Measurements from ENCODE around the gene DIAPH2.

DIAPH2 gene

DNA sequence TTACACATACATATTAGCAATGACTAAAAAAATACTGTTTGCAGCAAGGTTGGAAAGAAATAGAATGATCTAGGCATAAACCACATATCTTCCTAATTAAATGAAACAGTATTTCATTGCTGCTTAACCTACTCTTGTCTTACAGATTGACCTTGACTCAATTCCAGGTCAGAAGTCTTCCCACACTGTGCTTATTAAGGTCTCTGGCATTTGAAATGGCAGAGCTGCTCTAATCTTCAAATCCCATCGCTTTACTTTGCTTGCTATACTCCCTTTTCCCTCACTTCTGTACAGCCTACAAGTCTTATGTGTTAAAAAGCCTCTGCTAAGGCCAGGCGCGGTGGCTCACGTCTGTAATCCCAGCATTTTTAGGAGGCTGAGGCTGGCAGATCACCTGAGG lies 623.5 kb downstream of the DIAPH2 start:
- no peak for DNase-seq (ENCODE audit: low read depth in 2 of 2)

DNA sequence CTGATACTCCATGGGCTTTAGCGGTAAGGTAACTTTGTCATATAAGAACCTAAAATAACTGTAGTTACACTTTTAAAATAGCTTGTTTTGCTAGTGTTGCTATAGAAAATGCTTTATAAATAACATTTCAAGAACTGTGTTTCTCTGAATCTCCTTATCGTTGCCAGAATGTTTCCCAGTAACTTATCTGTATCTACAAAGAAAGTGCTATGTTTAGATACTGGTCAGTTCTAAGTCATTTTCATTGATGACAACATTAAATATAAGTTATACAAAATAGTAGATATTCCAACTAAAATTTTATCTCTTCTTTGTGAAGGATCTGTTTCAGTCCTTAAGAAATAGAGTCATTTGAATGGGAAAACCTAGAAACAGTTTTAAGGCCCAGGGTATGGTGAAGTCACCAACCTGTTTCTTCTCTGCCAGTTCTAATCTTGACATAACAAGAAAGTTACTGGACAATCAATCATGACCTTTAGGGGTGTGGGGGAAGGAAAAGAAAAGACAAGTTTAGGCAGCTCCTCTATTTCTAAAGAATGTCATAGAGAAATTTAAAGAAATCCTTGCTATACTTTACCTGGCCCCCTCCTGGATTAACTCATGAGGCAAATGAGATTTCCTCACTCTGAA lies 625.0 kb downstream of the DIAPH2 start:
- no peak for DNase-seq (ENCODE audit: low read depth in 2 of 2)

DNA sequence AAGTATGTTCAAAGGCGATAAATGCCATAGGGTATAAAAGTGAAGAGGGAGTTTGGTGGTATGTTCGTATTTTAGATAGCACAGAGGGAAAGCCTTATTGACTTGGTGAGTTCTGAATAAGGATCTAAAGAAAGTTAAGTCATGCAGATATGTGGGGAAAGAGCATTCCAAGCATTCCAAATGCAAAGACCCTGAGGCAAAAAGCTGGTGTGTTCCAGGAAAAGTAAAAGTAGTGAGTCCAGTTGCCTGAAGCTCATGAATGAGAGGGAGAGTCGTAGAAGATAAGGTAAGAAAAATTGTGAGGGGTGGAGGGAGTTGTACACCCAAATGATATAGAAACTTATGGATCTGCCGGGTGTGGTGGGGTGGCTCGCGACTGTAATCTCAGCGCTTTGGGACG lies 625.7 kb downstream of the DIAPH2 start:
- no peak for DNase-seq (ENCODE audit: low read depth in 2 of 2)

DNA sequence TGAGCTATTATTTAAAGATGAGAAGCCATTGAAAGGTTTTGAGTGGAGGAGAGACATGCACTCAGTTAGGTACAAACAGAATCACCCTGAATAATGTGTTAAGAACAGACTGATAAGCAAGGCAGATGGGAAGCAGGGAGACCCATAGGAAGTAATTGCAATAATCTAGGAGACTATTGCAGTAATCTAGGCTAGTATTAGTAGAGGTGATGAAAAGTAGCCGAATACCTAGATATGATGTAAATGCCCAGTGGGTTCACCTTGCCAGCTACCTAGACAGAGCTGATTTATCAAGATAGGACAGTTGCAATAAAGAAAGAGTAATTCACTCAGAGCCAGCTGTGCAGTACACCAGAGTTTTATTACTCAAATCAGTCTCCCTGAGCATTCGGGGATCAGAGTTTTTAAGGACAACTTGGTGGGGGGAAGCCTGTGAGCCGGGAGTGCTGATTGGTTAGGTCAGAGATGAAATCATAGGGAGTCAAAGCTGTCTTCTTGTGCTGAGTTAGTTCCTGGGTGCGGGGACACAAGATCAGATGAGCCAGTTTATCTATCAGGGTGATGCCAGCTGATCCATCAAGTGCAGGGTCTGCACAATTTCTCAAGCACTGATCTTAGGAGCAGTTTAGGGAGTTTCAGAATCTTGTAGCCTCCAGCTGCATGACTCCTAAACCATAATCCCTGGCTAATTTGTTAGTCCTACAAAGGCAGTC lies 626.6 kb downstream of the DIAPH2 start:
- DNase-seq (ENCODE audit: low read depth in 2 of 2), result no peak

DNA sequence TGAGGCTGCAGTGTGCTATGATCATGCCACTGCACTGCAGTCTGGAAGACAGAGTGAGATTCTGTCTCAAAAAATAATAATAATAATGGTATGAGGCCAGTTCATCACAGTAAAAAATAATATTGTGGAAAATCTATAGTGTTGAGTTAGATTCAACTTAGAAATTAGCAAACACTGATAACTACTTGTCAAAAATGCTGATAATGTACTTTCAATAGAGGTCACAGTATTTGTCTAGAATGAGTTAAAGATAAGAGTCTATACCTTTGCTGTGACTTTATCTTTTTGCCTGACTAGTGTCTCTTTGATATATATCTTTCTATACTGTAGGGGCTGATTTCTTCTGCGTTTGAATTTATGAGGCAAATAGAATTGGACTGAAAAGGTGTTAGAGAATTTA lies 629.7 kb downstream of the DIAPH2 start:
- DNase-seq (ENCODE audit: low read depth in 2 of 2), result no peak

DNA sequence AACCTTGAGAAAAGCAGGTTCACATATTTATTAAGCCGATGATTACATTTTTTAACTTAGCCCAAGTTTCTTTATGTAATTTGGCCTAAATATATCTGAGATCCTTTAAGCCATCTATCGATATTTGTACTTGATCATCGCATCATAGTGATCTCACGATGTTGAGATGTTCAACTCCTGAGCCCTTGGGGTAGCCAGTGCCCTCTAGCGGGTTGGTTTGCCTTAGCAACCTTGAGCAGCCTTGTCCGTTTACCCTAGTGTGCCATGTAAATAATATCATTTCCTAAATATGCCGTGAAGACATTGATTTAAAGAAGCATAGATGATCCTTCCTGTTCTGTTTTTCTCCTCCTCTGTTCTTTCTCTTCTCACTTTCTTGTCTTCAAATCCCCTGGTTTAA lies 631.3 kb downstream of the DIAPH2 start:
- DNase-seq (ENCODE audit: low read depth in 2 of 2), result no peak

DNA sequence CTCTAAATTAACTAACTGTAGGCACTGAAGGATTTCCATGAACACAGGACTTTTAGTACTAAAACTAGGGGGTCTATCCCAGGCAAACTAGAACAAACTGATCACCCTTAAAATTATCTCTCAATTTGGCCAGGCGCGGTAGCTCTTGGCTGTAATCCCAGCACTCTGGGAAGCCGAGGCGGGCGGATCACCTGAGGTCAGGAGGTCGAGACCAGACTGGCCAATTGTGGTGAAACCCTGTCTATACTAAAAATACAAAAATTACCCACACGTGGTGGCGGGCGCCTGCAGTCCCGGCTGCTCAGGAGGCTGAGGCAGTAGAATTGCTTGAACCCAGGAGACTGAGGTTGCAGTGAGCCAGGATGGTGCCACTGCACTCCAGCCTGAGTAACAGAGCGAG lies 635.7 kb downstream of the DIAPH2 start:
- DNase-seq (ENCODE audit: low read depth in 2 of 2), result no peak

DNA sequence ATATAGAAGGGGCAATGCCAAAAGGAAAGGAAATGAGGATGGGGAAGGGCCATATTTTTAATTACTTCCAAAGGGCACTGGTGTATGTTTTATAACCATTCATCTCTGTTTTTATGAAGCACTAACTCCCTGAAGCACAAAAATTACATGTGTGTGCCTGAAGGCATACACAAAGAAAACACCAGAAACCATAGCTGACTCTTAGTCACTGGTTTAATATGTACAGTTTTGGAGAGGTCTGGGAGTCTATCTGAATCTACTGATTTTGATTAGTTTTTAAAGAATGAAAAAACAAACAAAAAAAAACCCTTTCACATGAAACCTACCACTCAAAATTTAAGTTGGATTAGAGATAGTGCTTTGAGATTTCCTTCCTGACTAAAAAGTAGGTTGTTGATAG lies 637.8 kb downstream of the DIAPH2 start:
- no peak for DNase-seq (ENCODE audit: low read depth in 2 of 2)

DNA sequence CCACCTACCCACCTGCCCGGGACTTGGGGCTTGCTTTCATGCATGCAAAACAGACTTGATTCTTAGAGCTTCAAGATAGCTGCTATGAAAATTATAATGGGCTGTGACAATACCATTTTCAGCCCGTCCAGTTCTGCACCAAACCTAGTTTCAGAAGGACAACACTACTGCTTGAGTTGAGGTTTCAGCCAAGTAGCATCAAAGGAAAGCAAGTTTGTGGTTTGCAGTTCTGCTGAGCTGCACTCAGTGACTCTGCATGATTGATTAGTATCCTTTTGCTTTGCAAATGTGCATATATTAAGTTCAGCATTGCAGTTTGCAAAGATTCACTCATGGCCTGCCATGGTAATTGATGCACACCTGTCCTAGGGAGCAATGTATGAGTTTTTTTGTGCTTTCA lies 641.8 kb downstream of the DIAPH2 start:
- DNase-seq (ENCODE audit: low read depth in 2 of 2), result no peak

DNA sequence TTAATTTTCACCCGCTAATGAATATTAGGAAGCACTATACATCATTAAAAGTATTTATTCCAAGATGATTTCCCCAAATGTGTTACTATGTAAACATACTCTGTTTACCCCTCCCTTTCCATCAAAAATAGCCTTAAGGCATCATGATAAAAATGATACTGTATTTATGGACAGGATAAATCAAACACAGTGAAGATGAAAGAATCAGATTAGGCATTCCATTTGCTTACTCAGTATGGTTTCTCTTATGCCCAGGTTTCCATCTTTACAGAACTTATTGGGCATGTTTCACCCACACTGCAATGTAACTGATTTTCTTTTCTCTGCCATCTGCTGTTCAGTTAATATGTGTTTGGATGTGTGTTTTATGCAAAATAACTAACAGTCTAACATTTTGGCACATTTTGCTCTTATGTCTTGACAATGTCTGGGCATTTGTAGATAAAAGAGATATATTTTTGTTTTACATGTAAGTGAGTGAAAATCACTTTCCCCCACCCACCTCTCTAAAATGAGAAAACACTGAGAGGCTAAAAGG lies 644.3 kb downstream of the DIAPH2 start:
- DNase-seq (ENCODE audit: low read depth in 2 of 2), result no peak

DNA sequence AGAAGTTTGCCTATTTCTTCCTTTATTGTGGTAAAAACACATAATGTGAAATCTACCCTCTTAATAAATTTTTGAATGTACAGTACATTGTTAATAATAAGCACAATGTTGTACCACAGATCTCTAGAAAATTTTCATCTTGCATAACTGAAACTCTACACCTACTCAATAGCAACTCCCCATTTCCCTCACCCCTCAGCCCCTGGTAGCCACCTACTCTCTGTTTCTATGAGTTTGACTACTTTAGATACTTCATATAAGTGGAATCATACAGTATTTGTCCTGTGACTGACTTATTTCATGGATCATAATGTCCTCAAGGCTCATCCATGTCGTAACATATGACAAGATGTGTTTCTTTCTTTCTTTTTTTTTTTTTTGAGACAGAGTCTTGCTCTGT lies 645.5 kb downstream of the DIAPH2 start:
- DNase-seq (ENCODE audit: low read depth in 2 of 2), result no peak

DNA sequence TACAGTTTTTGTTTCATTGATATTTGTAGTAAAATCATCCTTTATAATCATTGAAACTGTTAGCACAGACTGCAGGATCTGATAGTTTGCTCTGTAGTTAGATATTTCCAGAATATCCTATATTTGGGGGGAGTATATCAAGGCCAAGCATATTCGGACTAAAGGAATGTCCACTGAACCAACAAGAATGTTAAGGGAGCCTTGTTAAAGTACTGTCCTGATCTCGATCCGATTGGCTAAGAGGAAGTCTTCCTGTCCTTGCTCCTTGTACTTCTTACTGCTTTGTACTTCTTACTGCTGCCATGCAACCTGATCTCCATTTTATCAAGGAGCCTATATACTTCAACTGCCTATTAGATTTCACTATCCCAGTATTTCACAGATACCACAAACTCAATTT lies 648.3 kb downstream of the DIAPH2 start:
- no peak for DNase-seq (ENCODE audit: low read depth in 2 of 2)

DNA sequence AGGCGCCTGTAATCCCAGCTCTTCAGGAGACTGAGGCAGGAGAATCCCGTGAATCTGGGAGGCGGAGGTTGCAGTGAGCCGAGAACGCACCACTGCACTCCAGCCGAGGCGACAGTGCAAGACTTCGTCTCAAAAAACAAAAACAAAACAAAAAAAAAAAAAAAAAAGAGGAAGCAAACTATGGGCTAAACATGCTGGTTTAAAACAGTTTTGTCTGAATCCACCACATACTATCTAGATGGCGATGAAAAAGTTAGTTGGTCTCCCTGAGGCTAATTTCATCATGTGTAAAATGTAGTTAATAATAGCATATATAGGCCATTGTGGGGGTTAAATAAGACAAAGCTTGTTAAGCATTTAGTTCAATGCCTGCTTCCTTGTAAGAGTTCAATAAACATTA lies 650.2 kb downstream of the DIAPH2 start:
- DNase-seq (ENCODE audit: low read depth in 2 of 2), result no peak

DNA sequence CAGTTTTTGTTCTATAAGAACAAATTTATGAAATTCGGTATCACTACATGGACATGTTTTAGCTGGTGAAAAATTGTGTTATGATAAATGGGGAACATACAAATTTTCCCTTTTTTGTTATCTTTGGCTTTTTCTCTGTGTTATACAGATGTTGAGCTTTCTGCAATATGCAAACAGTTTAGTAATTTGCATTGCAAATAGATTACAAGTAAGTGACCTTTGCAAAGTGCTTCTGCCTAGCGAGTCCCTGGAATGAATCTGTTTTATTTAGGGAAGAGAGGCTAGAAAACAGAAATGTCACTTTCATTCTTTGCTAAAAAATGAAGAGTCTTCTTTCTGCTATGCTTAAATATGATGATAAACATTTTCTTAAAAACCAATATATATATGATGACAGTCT lies 660.1 kb downstream of the DIAPH2 start:
- DNase-seq (ENCODE audit: low read depth in 2 of 2), result no peak

DNA sequence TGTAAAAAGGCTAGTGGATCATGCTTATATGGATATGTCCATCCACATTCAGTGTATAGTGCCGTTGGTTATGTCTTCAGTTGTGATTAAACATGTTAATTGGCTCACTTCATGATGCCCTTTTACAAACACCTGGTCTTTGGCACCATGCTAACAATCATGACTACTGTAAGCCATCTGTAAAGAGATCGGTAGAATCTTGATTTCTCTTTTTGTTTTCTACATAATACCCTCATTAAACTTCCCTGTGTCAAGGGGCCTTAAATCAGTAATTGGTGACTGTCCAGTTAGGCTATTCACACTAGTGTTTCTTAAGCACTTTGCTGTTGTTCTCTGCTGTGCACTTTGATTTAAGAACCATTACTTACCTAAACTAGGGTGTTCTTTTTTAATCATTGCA lies 674.3 kb downstream of the DIAPH2 start:
- no peak for DNase-seq (ENCODE audit: low read depth in 2 of 2)

DNA sequence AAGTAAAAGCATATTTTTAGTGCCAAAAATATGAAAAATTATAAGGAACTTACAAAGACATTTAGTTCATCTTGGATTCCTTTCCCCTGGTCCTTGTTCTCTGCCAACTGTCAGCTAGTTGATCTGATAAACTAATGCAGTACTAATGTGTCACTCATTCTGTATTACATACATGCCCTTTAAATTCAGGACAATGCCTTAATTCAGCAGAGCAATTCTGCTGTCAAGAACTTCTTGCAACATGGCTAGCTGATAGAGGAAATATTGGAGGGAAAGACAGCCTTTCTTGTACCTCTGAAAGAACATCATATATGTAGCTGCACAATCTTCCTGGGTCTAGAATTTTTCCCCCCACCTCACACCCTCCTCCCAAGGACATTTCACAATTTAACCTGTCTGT lies 679.2 kb downstream of the DIAPH2 start:
- no peak for DNase-seq (ENCODE audit: low read depth in 2 of 2)

DNA sequence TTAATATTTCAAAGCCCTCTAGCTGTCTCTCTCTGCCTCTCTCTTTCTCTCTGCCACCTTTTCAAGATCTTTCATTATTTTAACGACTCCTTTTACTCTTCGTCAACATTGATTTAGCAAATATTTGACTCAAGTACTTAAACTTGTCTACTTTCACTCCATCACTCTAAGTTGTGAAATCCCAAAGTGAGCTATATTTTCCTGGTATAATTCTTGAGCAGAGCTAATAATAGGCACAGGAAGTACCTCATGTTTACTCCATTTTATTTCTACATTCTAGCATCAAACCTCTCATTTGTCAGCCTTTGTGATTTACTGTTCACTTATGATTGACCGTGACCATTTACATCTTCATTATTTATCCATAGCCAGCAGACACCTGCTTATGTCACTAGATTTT lies 681.6 kb downstream of the DIAPH2 start:
- DNase-seq (ENCODE audit: low read depth in 2 of 2), result no peak

DNA sequence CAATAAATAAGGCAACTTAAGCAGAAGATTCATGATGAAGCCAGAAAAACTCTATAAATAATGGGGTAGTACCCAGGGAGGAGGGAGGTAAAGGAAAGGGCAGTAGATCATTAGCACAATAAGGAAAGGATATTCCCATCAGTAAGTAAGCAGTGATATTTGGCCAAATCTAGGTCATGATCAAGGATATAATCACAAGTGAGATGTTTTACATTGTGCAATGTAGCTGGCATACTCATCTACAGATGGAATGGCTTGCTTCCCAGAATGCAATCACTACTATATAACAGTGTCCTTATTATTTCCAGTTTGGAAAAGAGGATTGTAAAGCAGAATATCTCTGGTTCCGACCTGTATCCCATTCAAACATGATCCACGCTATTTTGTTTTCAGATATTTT lies 682.5 kb downstream of the DIAPH2 start:
- DNase-seq (ENCODE audit: low read depth in 2 of 2), result no peak

DNA sequence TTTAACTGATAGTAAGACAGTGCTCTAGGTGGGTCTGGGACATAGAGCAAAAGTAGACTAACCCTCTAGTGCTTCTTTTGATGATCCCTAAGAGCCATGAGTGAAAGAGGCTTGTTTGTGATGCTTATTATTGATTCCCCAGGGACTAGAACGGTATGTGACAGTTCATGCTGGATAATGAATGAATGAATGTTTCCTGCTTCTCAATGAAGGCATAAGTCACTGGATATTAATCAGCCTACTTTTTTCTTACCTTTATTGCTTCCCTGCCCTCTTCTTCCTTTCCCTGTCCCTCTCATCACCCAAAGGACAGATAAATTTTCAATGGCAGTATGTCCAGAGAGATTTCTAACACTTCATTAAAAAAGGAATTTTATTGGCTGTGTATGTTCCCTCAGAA lies 685.3 kb downstream of the DIAPH2 start:
- no peak for DNase-seq (ENCODE audit: low read depth in 2 of 2)

DNA sequence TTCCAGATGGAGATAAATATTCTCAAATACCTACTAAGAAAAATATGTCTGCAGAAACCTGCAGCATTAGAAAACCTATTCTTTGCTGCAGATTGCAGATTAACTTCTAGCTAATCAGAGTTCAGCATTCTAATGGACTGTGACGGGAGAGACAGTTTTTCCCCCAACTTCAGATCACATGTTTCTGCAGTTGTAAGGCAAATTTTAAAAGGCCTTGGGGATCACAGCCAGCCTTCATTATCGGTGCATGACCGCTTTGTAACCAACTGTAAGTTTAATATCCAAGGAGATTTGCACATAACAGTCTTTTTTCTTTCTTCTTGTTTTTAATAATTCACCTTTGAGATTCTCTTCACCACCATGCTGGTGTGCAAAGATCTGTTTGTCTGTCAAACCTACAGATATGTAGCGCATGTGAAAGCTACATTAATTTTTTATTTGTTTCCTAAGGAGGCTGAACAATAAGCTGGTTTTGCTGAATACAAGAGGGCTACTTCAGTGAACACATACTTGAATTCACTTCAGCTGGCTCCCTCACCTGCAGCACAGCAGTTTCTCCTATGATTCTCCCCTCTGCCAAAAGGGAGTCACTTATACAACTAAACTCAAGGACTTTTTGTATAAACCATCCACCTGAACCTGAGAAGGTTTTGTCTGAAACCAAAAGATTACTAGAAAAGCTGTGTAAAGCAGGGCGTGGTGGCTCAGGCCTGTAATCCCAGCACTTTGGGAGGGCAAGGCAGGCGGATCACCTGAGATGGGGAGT lies 687.5 kb downstream of the DIAPH2 start:
- no peak for DNase-seq (ENCODE audit: low read depth in 2 of 2)

DNA sequence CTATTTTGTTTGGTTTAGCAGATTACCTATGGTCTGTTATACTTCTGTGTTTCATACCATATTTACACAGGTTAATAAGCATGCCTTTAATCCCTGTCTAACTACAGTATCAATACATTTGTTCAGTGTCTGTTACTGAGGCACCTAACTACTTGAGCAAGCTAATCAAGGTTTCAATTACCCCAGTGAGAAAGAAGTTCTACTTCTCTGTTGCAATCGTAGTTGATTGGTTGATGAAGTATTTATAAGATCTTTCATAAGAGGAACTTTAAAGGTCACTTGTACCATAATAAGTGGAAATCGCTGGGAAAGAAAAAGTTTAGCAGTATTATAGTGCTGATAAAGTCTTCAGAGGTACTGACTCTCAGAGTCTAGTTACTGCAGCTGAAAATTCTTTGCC lies 689.6 kb downstream of the DIAPH2 start:
- DNase-seq (ENCODE audit: low read depth in 2 of 2), result no peak

DNA sequence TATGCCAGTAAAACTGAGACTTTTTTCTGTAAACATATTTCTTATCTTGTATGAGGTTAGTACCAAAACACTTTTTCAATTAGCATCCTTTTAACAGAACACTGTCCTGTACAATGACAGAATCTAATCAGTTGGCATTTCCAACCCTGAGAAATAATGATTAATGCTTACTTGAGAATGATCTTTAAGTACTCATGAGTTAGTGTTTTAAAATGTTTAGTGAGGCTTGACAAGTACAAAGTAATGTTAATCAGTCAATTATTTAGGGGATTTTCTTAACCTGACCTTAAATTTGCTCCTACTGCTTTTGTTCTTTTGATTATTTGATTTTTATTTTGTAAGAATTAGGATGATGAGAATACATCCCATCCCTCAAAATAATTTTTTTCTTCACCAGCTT lies 695.6 kb downstream of the DIAPH2 start:
- no peak for DNase-seq (ENCODE audit: low read depth in 2 of 2)

DNA sequence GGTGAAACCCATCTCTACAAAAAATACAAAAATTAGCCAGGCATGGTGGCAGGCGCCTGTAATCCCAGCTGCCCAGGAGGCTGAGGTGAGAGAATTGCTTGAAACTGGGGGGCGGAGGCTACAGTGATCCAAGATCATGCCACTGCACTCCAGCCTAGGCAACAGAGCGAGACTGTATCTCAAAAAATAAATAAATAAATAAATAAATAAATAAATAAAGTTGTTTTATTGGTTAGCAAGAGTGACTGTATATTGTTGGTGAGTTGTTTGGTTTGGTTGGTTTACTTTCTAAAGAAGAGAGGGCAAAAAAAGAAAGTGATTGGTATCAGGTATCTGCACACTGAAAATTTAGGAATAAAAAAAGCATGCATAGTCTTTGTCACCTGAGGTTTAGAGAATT lies 700.0 kb downstream of the DIAPH2 start:
- no peak for DNase-seq (ENCODE audit: low read depth in 2 of 2)

Measured in stimulated activated CD8-positive, alpha-beta memory T cell treated with anti-CD3 and anti-CD28 coated beads, Interleukin-15, amount 100 ng/mL, for 48 hours (primary cell).